ENCODE data around the gene LANCL2. TPM values are rescaled to one million over a fixed set of nuclear protein-coding genes. Genes with fewer than 3 reads are reported as not detected.

Gene LANCL2
- total RNA-seq, 1 donor, result 8.9 TPM

- no peaks in the 10 kb centered on the region for H3K9me3 ChIP-seq (ENCODE audit: low read depth, low read length)
- H3K27me3 ChIP-seq (ENCODE audit: insufficient read depth, low read length), result no peaks in the 10 kb centered on the region
- peaks cover 55% of the 10 kb centered on the region for H3K4me1 ChIP-seq (ENCODE audit: insufficient read depth, low read length)
- H3K4me3 ChIP-seq (ENCODE audit: low read length), result no peak overlapping the region
Observed at GRCh38 chr7:55473932-55474331, 108.8 kb downstream of the LANCL2 start.

- no peaks in the 10 kb centered on the region for H3K9me3 ChIP-seq (ENCODE audit: low read depth, low read length)
- H3K4me1 ChIP-seq (ENCODE audit: insufficient read depth, low read length), result peaks cover 43% of the 10 kb centered on the region
- H3K27me3 ChIP-seq (ENCODE audit: insufficient read depth, low read length), result no peaks in the 10 kb centered on the region
- no peak overlapping the region for H3K4me3 ChIP-seq (ENCODE audit: low read length)
Observed at GRCh38 chr7:55474944-55475854, 110.1 kb downstream of the LANCL2 start.

- Histone ChIP-seq H3K4me1 (ENCODE audit: insufficient read depth, low read length) (peaks cover 38% of the 10 kb centered on the region), H3K9me3 (ENCODE audit: low read depth, low read length) (no peaks in the 10 kb centered on the region), H3K27me3 (ENCODE audit: insufficient read depth, low read length) (no peaks in the 10 kb centered on the region), H3K4me3 (ENCODE audit: low read length) (no peak overlapping the region)
Observed at GRCh38 chr7:55475855-55476803, 111.0 kb downstream of the LANCL2 start.

GRCh38 chr7:55476852-55477780 lies 112.0 kb downstream of the LANCL2 start:
- H3K4me3 ChIP-seq (ENCODE audit: low read length), result no peak overlapping the region
- peaks cover 38% of the 10 kb centered on the region for H3K4me1 ChIP-seq (ENCODE audit: insufficient read depth, low read length)
- H3K27me3 ChIP-seq (ENCODE audit: insufficient read depth, low read length), result no peaks in the 10 kb centered on the region
- H3K9me3 ChIP-seq (ENCODE audit: low read depth, low read length), result no peaks in the 10 kb centered on the region

- no peaks in the 10 kb centered on the region for H3K27me3 ChIP-seq (ENCODE audit: insufficient read depth, low read length)
- peaks cover 38% of the 10 kb centered on the region for H3K4me1 ChIP-seq (ENCODE audit: insufficient read depth, low read length)
- H3K9me3 ChIP-seq (ENCODE audit: low read depth, low read length), result no peaks in the 10 kb centered on the region
- H3K4me3 ChIP-seq (ENCODE audit: low read length), result no peak overlapping the region
Observed at GRCh38 chr7:55477781-55478374, 112.7 kb downstream of the LANCL2 start.

GRCh38 chr7:55478700-55479099 lies 113.6 kb downstream of the LANCL2 start:
- H3K27me3 ChIP-seq (ENCODE audit: insufficient read depth, low read length), result no peaks in the 10 kb centered on the region
- H3K9me3 ChIP-seq (ENCODE audit: low read depth, low read length), result no peaks in the 10 kb centered on the region
- H3K4me1 ChIP-seq (ENCODE audit: insufficient read depth, low read length), result peaks cover 33% of the 10 kb centered on the region
- no peak overlapping the region for H3K4me3 ChIP-seq (ENCODE audit: low read length)

DNA sequence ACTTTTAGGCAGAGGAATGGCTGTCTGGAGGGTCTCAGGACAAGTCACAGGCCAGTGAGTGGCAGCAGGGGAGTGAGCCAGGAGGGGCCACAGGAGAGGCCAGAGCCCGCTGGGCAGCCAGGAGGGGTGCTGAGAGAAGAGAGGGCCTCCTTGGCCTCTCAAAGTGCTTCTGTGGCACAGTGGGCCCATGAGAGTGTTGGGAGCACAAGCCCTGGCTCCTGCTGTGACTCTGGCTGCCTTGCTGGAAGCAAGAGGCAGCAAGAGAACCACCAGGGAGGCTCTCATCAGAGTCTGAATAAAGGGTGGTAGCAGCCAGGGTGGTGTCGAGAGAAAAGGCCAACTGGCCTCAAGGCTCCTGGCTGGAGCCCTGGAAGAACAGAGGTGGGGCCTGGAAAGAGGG lies 116.0 kb downstream of the LANCL2 start:
- no peaks in the 10 kb centered on the region for H3K27me3 ChIP-seq (ENCODE audit: insufficient read depth, low read length)
- H3K9me3 ChIP-seq (ENCODE audit: low read depth, low read length), result no peaks in the 10 kb centered on the region
- peaks cover 10% of the 10 kb centered on the region for H3K4me1 ChIP-seq (ENCODE audit: insufficient read depth, low read length)
- H3K4me3 ChIP-seq (ENCODE audit: low read length), result no peak overlapping the region

- H3K4me1 ChIP-seq (ENCODE audit: insufficient read depth, low read length), result no peaks in the 10 kb centered on the region
- no peaks in the 10 kb centered on the region for H3K9me3 ChIP-seq (ENCODE audit: low read depth, low read length)
- H3K27me3 ChIP-seq (ENCODE audit: insufficient read depth, low read length), result no peaks in the 10 kb centered on the region
- H3K4me3 ChIP-seq (ENCODE audit: low read length), result no peak overlapping the region
Observed at GRCh38 chr7:55483046-55483445, 117.9 kb downstream of the LANCL2 start.

Other genes starting within 250 kb of the LANCL2 start
- 72.1 TPM for gene VOPP1, start 207.2 kb downstream of the LANCL2 start, total RNA-seq

Data from mononuclear cell (primary cell).